LNCAP (cell line): ENCODE measurements around the gene GFOD2.

Experiments used
- CTCF ChIP-seq: fragments of 450-650 bp; IDR thresholded peaks from 2 replicates; pipeline ENCODE4 v1.5.1; 2017; ENCODE audit warnings: mild to moderate bottlenecking

The GFOD2 gene

GRCh38 chr16:67699265-67699664 is 19.9 kb downstream of the GFOD2 start:
- TF ChIP-seq CTCF = no peak

GRCh38 chr16:67697422-67698185 is 21.5 kb downstream of the GFOD2 start:
- TF ChIP-seq CTCF = no peak

- TF ChIP-seq CTCF = no peak
Measured at GRCh38 chr16:67694611-67695010, 24.5 kb downstream of the GFOD2 start.

GRCh38 chr16:67685388-67686112 is 33.6 kb downstream of the GFOD2 start:
- TF ChIP-seq CTCF = no peak

GRCh38 chr16:67683767-67684166 is 35.3 kb downstream of the GFOD2 start:
- TF ChIP-seq CTCF = no peak

- TF ChIP-seq CTCF = no peak
Measured at GRCh38 chr16:67679935-67680897, 38.9 kb downstream of the GFOD2 start.

- TF ChIP-seq CTCF = no peak
Measured at GRCh38 chr16:67678354-67679023, 40.6 kb downstream of the GFOD2 start.
